NB4 (cell line): ENCODE data around the gene CALHM1.

Experiments used
- CTCF ChIP-seq: IDR thresholded peaks from one replicate; pipeline ENCODE4 v1.5.1; 2012; ENCODE audit warnings: low read depth, low read length
- POLR2A ChIP-seq: IDR thresholded peaks from 2 replicates; pipeline ENCODE4 v1.6.1; 2011; ENCODE audit warnings: mild to moderate bottlenecking; ENCODE audit not compliant: insufficient read length; ENCODE audit errors: extremely low read depth

GRCh38 chr10:103451091-103451813 lies 7.4 kb downstream of the CALHM1 start:
- no peak for TF ChIP-seq CTCF
- no peak for TF ChIP-seq POLR2A
